ENCODE data around the gene POMT1. TPM values are rescaled to one million over a fixed set of nuclear protein-coding genes. Genes with fewer than 3 reads are reported as not detected.

Gene POMT1
- total and polyA plus RNA-seq, 2 of the 8 experiments (the other 6 are each of a cell fraction or from before 2014, with no cell fraction given) = 22.3 to 33.2 TPM

DNA sequence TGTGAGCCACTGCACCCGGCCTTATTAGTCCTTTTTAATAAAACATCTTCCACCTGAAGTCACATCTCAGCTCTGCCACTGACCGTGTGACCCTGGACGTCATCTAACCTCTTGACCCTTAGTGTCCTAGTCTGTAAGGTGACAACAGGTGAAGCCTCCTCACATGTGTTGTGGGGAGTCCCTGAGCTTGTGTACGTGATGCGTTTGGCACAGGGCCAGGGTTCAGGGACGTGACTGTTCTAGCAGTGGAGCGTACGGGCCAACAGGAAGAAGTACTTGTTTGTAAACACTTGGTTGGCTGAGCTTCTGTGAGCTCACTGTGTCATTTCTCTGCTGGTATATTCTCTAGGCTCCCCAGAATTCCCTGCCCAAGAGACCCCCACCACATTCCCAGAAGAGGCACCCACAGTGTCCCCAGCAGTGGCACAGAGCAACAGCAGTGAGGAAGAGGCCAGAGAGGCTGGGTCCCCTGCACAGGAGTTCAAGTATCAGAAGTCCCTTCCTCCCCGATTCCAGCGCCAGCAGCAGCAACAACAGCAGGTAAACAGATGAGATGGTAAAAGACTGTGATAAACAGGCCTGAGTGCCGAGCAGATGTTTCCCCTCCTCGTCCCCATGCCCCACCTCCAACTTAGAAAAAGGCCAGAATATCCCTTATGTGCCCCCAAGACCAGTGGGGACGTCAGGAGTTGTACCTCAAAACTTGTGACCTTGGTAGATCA, 35.3 kb upstream of the POMT1 start:
- Histone ChIP-seq H2AK5ac (ENCODE audit: low read depth, low read length) (no peak overlapping the region), H3K14ac (ENCODE audit: insufficient read length) (no peak overlapping the region), H2BK120ac (replicated peaks; ENCODE audit: low read depth, low read length) (no peak overlapping the region), H3K23ac (ENCODE audit: insufficient read length) (no peak overlapping the region), H3K27me3 (replicated peaks in 1 of 4; ENCODE audit: control insufficient read depth in 3 of 4, extremely low read depth in 1 of 4, insufficient read depth in 3 of 4, low read length in 3 of 4) (no peaks in the 10 kb centered on the region), H3K56ac (replicated peaks; ENCODE audit: insufficient read length, low read depth, low read length) (no peak overlapping the region), H4K20me1 (replicated peaks in 1 of 2; ENCODE audit: control insufficient read depth in 1 of 2, insufficient read depth in 2 of 2, low read length in 2 of 2) (peaks cover 10 to 23% of the 10 kb centered on the region in 2 experiments), H2AFZ (ENCODE audit: low read length) (no peak overlapping the region), H2BK5ac (ENCODE audit: low read depth, low read length) (no peak overlapping the region), H4K91ac (replicated peaks; ENCODE audit: insufficient read length, low read length) (no peak overlapping the region), H3K79me1 (ENCODE audit: low read depth, low read length) (peaks cover 13% of the 10 kb centered on the region), H4K8ac (ENCODE audit: extremely low read depth, insufficient read depth, low read length) (no peak overlapping the region; the same call in 1 of the 2 replicates), H3K9ac (replicated peaks in 1 of 4; ENCODE audit: extremely low read depth in 1 of 4, low read depth in 3 of 4, low read length in 3 of 4) (no peak overlapping the region), H3K4me1 (replicated peaks in 1 of 4; ENCODE audit: control insufficient read depth in 3 of 4, insufficient read depth in 4 of 4, low read length in 3 of 4) (no peaks in the 10 kb centered on the region), H4K5ac (ENCODE audit: insufficient read length, low read depth, low read length) (no peak overlapping the region), H3K27ac (ENCODE audit: low read depth, low read length) (no peak overlapping the region), H3K36me3 (ENCODE audit: control insufficient read depth in 2 of 4, insufficient read depth in 4 of 4, low read length in 3 of 4) (peaks cover 43 to 87% (median 72%) of the 10 kb centered on the region in 4 experiments), H3K4me2 (ENCODE audit: insufficient read depth in 1 of 2, low read depth in 2 of 2, low read length in 2 of 2) (no peak overlapping the region), H3K23me2 (ENCODE audit: low read depth, low read length) (no peaks in the 10 kb centered on the region), H2BK15ac (ENCODE audit: low read length) (no peak overlapping the region), H3K79me2 (ENCODE audit: control insufficient read depth in 1 of 2, insufficient read depth in 2 of 2, low read length in 2 of 2) (peaks cover 0 to 53% of the 10 kb centered on the region in 2 experiments; a peak in 2 of 4 replicates), H2BK20ac (ENCODE audit: low read length) (no peak overlapping the region), H2BK12ac (ENCODE audit: low read depth, low read length) (no peak overlapping the region), H3K4me3 (ENCODE audit: extremely low read depth in 1 of 4, insufficient read depth in 2 of 4, low read depth in 3 of 4, low read length in 4 of 4) (no peak overlapping the region), H3K4ac (replicated peaks; ENCODE audit: insufficient read length, low read depth, low read length) (no peak overlapping the region), H3K18ac (ENCODE audit: extremely low read depth, low read length) (no peak overlapping the region), H3K9me3 (ENCODE audit: insufficient read depth in 2 of 2, low read depth in 1 of 2, low read length in 1 of 2) (no peaks in the 10 kb centered on the region)
- FAIRE-seq (no peak), DNase-seq (ENCODE audit: low read depth in 1 of 2, low spot score in 2 of 2) (no peak)
- POLR2A ChIA-PET (ENCODE audit: partially characterized antibody) = interaction anchor here (0.9 to 1.2 kb wide), 2 partner anchors 8 to 23 kb away, joined by 3 to 4 read pairs; no protein-coding TSS in a partner anchor
- WGBS, 2 experiments (ENCODE audit: extremely low coverage in 1 of 2, insufficient coverage in 1 of 2, insufficient read length in 1 of 2, insufficient replicate concordance in 2 of 2, low coverage in 1 of 2, low lambda C conversion rate in 2 of 2, missing lambda C conversion rate in 1 of 2) = 90% methylated on average over 13 of the region's 13 CpGs; no CpG with 5 or more reads in 1 of the 2 experiments
- CTCF ChIA-PET (ENCODE audit: partially characterized antibody) = interaction anchor here (0.6 to 3.3 kb wide), 8 partner anchors 9 to 1515 kb away, joined by 3 to 10 read pairs (median 3); no protein-coding TSS in a partner anchor
- TF ChIP-seq SIN3A (conservative IDR thresholded peaks at IDR 0.05 in 1 of 2, IDR thresholded peaks at IDR 0.05 in 1 of 2; ENCODE audit: low read depth in 1 of 2, low read length in 2 of 2) = no peak
- TF ChIP-seq BACH1 (IDR thresholded peaks at IDR 0.05; ENCODE audit: low read length) = no peak
- no peak for TF ChIP-seq CHD1 (IDR thresholded peaks at IDR 0.05; ENCODE audit: low read depth, low read length)
